GM19023 (cell line): ENCODE data around the gene KIF4A.
"Not testable (repeated sequence)": the region's sequence is repeated elsewhere in the genome, so short reads cannot be mapped to it uniquely, and the experiment has no call there.

ENCODE experiments used
- ATAC-seq: cut with Tn5 transposase; IDR thresholded peaks from one replicate; pipeline ENCODE4 v1.9.1; 2021; ENCODE audit warnings: mild to moderate bottlenecking, moderate library complexity; ENCODE audit not compliant: unreplicated experiment

The KIF4A gene

GRCh38 chrX:70280573-70280972 is 9.3 kb upstream of the KIF4A start:
- ATAC-seq, result no peak

GRCh38 chrX:70281951-70282350 is 8.0 kb upstream of the KIF4A start, which contains the start of gene RAB41:
Gene RAB41, plus strand, starts transcription at chrX:70282172. Its CDS starts 46 bp downstream, at chrX:70282218.
- no peak for ATAC-seq

DNA sequence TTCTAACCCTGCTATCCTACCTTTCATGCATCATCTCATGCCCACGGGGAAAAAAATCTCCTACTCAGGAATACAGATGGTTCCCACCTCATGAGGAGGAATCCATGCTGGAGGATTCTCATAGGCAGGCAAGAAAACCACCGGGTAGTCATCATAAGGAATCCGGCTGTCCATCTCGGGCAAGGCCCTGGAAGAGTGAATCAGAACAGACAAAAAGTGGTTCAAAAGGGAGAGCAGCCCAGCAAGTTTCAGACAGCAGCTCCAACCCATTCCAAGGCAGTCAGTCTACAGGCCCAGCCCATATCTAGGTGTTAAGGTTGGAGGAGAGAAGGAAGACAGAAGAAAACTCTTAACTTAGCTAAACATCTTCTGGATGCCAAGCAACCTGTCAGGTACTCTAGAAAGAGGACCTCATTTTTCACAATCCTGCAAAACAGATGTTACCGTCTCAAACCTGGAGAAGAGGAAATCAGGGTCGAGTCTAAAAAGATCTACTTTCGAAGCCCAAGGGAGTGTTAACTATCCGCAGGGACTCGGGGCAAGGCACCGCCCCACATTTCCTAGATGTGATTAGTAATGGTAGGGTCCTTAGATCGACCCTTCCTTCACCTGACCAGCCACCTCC is 624 bp upstream of the KIF4A start:
- ATAC-seq, result peak; percentile 27

- no peak for ATAC-seq
Measured at GRCh38 chrX:70292788-70293187, 2.9 kb downstream of the KIF4A start.

GRCh38 chrX:70293621-70294020 is 3.7 kb downstream of the KIF4A start:
- no peak for ATAC-seq

GRCh38 chrX:70301716-70302115 is 11.8 kb downstream of the KIF4A start:
- ATAC-seq, result no peak

GRCh38 chrX:70313503-70313902 is 23.6 kb downstream of the KIF4A start:
- no peak for ATAC-seq

DNA sequence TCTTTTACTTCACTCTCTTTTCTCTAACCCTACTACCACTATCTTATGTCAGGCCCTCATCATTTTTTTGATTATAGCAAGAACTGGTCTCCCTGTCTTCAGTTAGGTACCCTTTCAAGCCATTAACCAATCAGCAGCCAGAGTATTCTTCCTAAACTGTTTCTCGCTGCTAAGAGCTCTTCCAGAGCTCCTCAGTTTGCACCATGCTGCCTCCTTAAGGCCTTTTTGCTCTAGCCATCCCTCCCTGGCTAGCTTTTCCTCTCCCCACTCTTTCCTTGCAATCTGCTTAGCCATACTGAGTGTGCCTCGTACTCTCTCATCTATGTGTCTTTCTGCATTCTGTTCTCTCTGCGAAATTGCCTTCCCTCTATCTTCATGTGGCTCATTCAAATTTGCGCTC is 32.9 kb downstream of the KIF4A start:
- no peak for ATAC-seq

GRCh38 chrX:70323628-70324027 is 33.7 kb downstream of the KIF4A start:
- ATAC-seq, result not testable (repeated sequence)

DNA sequence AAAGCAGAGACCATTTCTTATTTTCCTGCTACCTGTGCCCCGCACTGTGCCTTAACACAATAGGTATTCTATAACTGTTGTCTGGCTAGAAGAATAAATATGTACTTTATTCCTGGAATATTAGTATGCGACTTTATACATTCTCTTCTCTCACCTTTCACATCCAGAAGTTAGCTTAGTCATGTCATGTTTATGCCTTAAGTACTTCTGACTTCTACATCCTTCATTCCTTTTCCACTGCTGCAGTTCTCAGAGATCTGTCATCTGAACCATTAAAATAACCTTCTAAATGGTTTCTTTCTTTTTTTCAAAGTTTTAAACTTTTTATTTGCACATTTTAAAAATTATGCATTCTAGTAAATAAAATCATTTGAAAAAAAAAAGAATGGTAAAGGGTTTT is 34.4 kb downstream of the KIF4A start:
- no peak for ATAC-seq

DNA sequence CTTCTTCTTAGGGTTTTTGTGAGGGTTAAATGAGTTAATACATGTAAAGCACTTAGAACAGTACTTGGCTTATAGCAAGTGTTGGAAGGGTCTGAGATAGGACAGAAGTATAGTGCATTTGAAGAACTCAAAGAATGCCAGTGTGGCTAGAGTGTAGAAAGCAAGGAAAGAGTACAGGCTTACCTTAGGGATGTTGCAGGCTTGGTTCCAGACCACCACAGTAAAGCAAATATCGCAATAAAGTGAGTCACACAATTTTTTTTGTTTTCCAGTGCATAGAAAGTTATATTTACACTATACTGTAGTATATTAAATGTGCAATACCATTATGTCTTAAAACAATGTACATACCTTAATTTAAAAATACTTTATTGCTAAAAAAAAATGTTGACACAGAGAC is 41.3 kb downstream of the KIF4A start:
- no peak for ATAC-seq

- no peak for ATAC-seq
Measured at GRCh38 chrX:70332600-70332999, 42.7 kb downstream of the KIF4A start.

DNA sequence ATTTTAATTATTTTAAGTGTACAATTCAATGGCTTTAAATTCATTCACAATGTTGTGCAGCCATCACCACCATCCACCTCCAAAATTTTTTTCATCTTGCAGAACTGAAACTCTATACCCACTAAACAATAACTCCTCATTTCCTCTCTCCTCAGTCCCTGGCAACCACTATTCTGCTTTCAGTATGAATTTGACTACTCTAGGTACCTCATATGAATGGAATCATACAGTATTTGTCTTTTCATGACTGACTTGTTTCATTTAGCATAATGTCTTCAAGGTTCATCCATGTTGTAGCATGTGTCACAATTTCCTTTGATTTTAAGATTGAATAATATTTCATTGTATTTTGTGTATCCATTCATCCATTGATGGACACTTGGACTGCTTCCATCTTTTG is 46.9 kb downstream of the KIF4A start:
- ATAC-seq, result peak; percentile 97

DNA sequence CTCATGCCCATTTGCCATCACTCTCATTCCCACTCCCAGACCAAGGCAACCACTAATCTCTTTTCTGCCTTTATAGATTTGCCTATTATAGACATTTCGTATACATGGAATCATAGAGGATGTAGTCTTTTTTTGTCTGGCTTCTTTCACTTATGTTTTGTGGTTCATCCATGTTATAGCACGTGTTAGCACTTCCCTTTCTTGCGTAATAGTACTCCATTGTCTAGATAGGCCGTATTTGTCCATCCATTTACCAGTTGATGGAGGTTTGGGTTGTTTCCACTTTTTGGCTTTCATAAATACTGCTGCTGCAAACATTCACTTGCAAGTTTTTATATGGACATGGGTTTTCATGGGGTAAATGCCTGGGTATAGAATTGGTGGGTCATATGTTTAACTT is 48.4 kb downstream of the KIF4A start:
- no peak for ATAC-seq

- no peak for ATAC-seq
Measured at GRCh38 chrX:70343435-70343834, 53.5 kb downstream of the KIF4A start.

- ATAC-seq, result no peak
Measured at GRCh38 chrX:70346418-70347070, 56.6 kb downstream of the KIF4A start.

GRCh38 chrX:70348825-70349224 is 58.9 kb downstream of the KIF4A start:
- ATAC-seq, result not testable (repeated sequence)

- ATAC-seq, result not testable (repeated sequence)
Measured at GRCh38 chrX:70349367-70350125, 59.6 kb downstream of the KIF4A start.

GRCh38 chrX:70352496-70352895 is 62.6 kb downstream of the KIF4A start:
- no peak for ATAC-seq

GRCh38 chrX:70353514-70353913 is 63.6 kb downstream of the KIF4A start:
- ATAC-seq, result no peak

GRCh38 chrX:70354716-70355115 is 64.8 kb downstream of the KIF4A start:
- ATAC-seq, result no peak

DNA sequence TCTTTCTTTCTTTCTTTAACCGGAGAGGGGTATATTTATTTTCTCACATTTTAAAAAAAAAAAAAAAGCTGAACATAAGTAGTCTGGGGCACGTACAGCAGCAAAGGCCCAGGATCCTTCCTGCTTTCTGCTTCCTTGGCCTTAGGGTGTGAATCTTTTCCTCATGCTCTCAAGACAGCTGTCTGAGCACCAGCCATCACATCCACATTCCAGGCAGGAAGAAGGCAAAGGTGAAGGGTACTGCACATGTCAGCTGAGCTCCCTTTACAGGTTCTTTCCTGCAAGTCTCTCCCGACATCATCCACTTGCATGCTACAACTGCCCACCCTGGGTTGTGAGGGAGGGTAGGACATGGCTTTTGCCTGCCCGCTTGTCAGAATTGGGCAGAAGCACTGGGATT is 69.6 kb downstream of the KIF4A start:
- no peak for ATAC-seq
